ENCODE measurements around the gene TRIM33. TPM values are rescaled to one million over a fixed set of nuclear protein-coding genes. Genes with fewer than 3 reads are reported as not detected.

Gene TRIM33
- total and polyA plus RNA-seq, 3 donors from 2014 or later = 63.7 to 88.7 (median 67.9) TPM

- no peak for TF ChIP-seq POLR2A (IDR thresholded peaks at IDR 0.05)
- TF ChIP-seq CTCF (IDR thresholded peaks at IDR 0.05) = no peak
- Histone ChIP-seq H3K36me3 (ENCODE audit: low read depth, missing control alignments) (no peaks in the 10 kb centered on the region), H3K9me3 (no peaks in the 10 kb centered on the region), H3K27me3 (no peaks in the 10 kb centered on the region), H3K4me1 (peaks cover 19% of the 10 kb centered on the region), H3K27ac (peak overlapping the region; percentile 86 to 93), H3K4me3 (peak overlapping the region; percentile 92 to 95)
- intact Hi-C loops (cut with DNase I; ENCODE audit: low total_unique reads) = no loop called here
- WGBS, 2 donors = 0 to 2% methylated on average over 9 of the region's 9 CpGs
- no peak for DNase-seq
These were observed 1.3 kb downstream of the TRIM33 start for GRCh38 chr1:114509596-114510273.

GRCh38 chr1:114508386-114508898 is 2.6 kb downstream of the TRIM33 start:
- Histone ChIP-seq H3K27ac (no peak overlapping the region), H3K4me1 (peaks cover 19% of the 10 kb centered on the region), H3K9me3 (no peaks in the 10 kb centered on the region), H3K4me3 (no peak overlapping the region), H3K36me3 (ENCODE audit: low read depth, missing control alignments) (no peaks in the 10 kb centered on the region), H3K27me3 (no peaks in the 10 kb centered on the region)
- TF ChIP-seq POLR2A (IDR thresholded peaks at IDR 0.05) = no peak
- TF ChIP-seq CTCF (IDR thresholded peaks at IDR 0.05) = no peak
- 39 to 48% methylated on average over 2 of the region's 2 CpGs for WGBS, 2 donors
- no peak for DNase-seq
- intact Hi-C loops (cut with DNase I; ENCODE audit: low total_unique reads) = no loop called here

GRCh38 chr1:114507513-114507912 is 3.5 kb downstream of the TRIM33 start:
- Histone ChIP-seq H3K4me1 (peaks cover 19% of the 10 kb centered on the region), H3K4me3 (no peak overlapping the region), H3K27ac (no peak overlapping the region), H3K27me3 (no peaks in the 10 kb centered on the region), H3K36me3 (ENCODE audit: low read depth, missing control alignments) (no peaks in the 10 kb centered on the region), H3K9me3 (no peaks in the 10 kb centered on the region)
- no peak for DNase-seq
- intact Hi-C loops (cut with DNase I; ENCODE audit: low total_unique reads) = no loop called here
- no peak for TF ChIP-seq CTCF (IDR thresholded peaks at IDR 0.05)
- no peak for TF ChIP-seq POLR2A (IDR thresholded peaks at IDR 0.05)
- WGBS, 2 donors = 49 to 50% methylated on average over 3 of the region's 3 CpGs

- intact Hi-C loops (cut with DNase I; ENCODE audit: low total_unique reads) = no loop called here
- DNase-seq = no peak
- H3K36me3 ChIP-seq (ENCODE audit: low read depth, missing control alignments) = no peaks in the 10 kb centered on the region
- H3K27ac ChIP-seq = no peak overlapping the region
- TF ChIP-seq CTCF (IDR thresholded peaks at IDR 0.05) (no peak), POLR2A (IDR thresholded peaks at IDR 0.05) (no peak)
- no peak overlapping the region for H3K4me3 ChIP-seq
- H3K27me3 ChIP-seq = no peaks in the 10 kb centered on the region
- H3K4me1 ChIP-seq = peaks cover 19% of the 10 kb centered on the region
- H3K9me3 ChIP-seq = no peaks in the 10 kb centered on the region
- WGBS, 2 donors = 83 to 86% methylated on average over 2 of the region's 2 CpGs
These were observed 5.8 kb downstream of the TRIM33 start for GRCh38 chr1:114505148-114505561.
